ENCODE measurements around the gene SLC66A2. TPM values are rescaled to one million over a fixed set of nuclear protein-coding genes. Genes with fewer than 3 reads are reported as not detected.

Gene SLC66A2
- total RNA-seq, 1 donor from 2014 or later = 30.5 TPM

GRCh38 chr18:79870301-79871025 lies 81.0 kb downstream of the SLC66A2 start:
- no peak for DNase-seq (ENCODE audit: low read depth)
- Histone ChIP-seq H3K4me3 (ENCODE audit: low read depth, low read length) (no peak overlapping the region), H3K27me3 (ENCODE audit: control insufficient read depth, insufficient read depth, low read length) (peaks cover 9% of the 10 kb centered on the region), H3K36me3 (ENCODE audit: control insufficient read depth, insufficient read depth, low read length) (no peaks in the 10 kb centered on the region)
- no peak for TF ChIP-seq CTCF (IDR thresholded peaks at IDR 0.05; ENCODE audit: insufficient read depth, low read length, poor library complexity, severe bottlenecking)

GRCh38 chr18:79869591-79870300 lies 81.7 kb downstream of the SLC66A2 start:
- H3K27me3 ChIP-seq (ENCODE audit: control insufficient read depth, insufficient read depth, low read length) = peaks cover 9% of the 10 kb centered on the region
- DNase-seq (ENCODE audit: low read depth) = no peak
- TF ChIP-seq CTCF (IDR thresholded peaks at IDR 0.05; ENCODE audit: insufficient read depth, low read length, poor library complexity, severe bottlenecking) = no peak
- no peak overlapping the region for H3K4me3 ChIP-seq (ENCODE audit: low read depth, low read length)
- H3K36me3 ChIP-seq (ENCODE audit: control insufficient read depth, insufficient read depth, low read length) = no peaks in the 10 kb centered on the region

GRCh38 chr18:79868811-79869541 lies 82.5 kb downstream of the SLC66A2 start:
- TF ChIP-seq CTCF (IDR thresholded peaks at IDR 0.05; ENCODE audit: insufficient read depth, low read length, poor library complexity, severe bottlenecking) = no peak
- Histone ChIP-seq H3K27me3 (ENCODE audit: control insufficient read depth, insufficient read depth, low read length) (peaks cover 9% of the 10 kb centered on the region), H3K4me3 (ENCODE audit: low read depth, low read length) (no peak overlapping the region), H3K36me3 (ENCODE audit: control insufficient read depth, insufficient read depth, low read length) (no peaks in the 10 kb centered on the region)
- DNase-seq (ENCODE audit: low read depth) = no peak

- no peaks in the 10 kb centered on the region for H3K36me3 ChIP-seq (ENCODE audit: control insufficient read depth, insufficient read depth, low read length)
- no peak for DNase-seq (ENCODE audit: low read depth)
- peaks cover 2% of the 10 kb centered on the region for H3K27me3 ChIP-seq (ENCODE audit: control insufficient read depth, insufficient read depth, low read length)
- H3K4me3 ChIP-seq (ENCODE audit: low read depth, low read length) = no peak overlapping the region
- TF ChIP-seq CTCF (IDR thresholded peaks at IDR 0.05; ENCODE audit: insufficient read depth, low read length, poor library complexity, severe bottlenecking) = no peak
Observed at GRCh38 chr18:79868168-79868784, 83.2 kb downstream of the SLC66A2 start.

GRCh38 chr18:79867666-79868065 lies 83.8 kb downstream of the SLC66A2 start:
- no peaks in the 10 kb centered on the region for H3K27me3 ChIP-seq (ENCODE audit: control insufficient read depth, insufficient read depth, low read length)
- DNase-seq (ENCODE audit: low read depth) = no peak
- no peaks in the 10 kb centered on the region for H3K36me3 ChIP-seq (ENCODE audit: control insufficient read depth, insufficient read depth, low read length)
- H3K4me3 ChIP-seq (ENCODE audit: low read depth, low read length) = no peak overlapping the region
- no peak for TF ChIP-seq CTCF (IDR thresholded peaks at IDR 0.05; ENCODE audit: insufficient read depth, low read length, poor library complexity, severe bottlenecking)
